GM12891 (cell line): ENCODE results near the gene SMARCAD1.

Experiments
- PAX5 ChIP-seq: IDR thresholded peaks from 2 replicates; pipeline ENCODE4 v1.6.1; 2011; ENCODE audit warnings: low read length, moderate library complexity, mild to moderate bottlenecking; ENCODE audit not compliant: insufficient read depth, severe bottlenecking
- POLR2A ChIP-seq: IDR thresholded peaks from 2 replicates; pipeline ENCODE4 v1.6.1; 2011; ENCODE audit warnings: low read depth, low read length, control low read depth
- POLR2AphosphoS5 ChIP-seq: IDR thresholded peaks from 2 replicates; pipeline ENCODE4 v1.6.1; 2011; ENCODE audit warnings: low read depth, low read length, control low read depth

DNA sequence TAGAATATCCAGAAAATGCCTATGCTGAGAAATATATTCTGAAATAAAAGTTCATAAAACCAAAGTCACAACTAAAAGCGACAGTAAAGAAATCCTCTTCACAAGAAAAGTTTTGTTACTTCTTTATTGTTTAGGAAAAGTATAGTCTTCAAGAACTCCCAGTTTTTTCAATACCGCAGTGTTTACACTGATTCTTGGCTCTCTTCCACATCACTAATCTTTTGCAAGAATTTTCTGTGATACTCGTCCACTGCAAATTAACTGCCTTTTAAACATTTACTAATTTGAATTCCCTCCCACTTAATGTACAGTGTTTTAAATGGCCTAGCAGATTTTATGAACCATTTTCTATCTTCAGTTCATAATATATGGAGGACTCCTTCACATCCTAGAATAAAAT, 69.9 kb downstream of the SMARCAD1 start:
- no peak for TF ChIP-seq POLR2A
- no peak for TF ChIP-seq POLR2AphosphoS5
- TF ChIP-seq PAX5 = no peak
